CD8-positive, alpha-beta memory T cell (primary cell): ENCODE results near the gene SYT7. TPM values are rescaled to one million over a fixed set of nuclear protein-coding genes. Genes with fewer than 3 reads are reported as not detected.
A peak's percentile ranks its signal among the peaks of the same experiment; 100 is the strongest.

Source experiments
- CTCF ChIA-PET: fragments of 350-600 bp; sonication (Branson Sonifier 250); formaldehyde crosslinking; loops from one replicate; lab custom pipeline; 2021; ENCODE audit warnings: antibody characterized with exemption; lab: Charles Lee
- POLR2A ChIA-PET: fragments of 350-600 bp; sonication (Branson Sonifier 250); formaldehyde crosslinking; loops from one replicate; lab custom pipeline; 2021; ENCODE audit warnings: antibody characterized with exemption; lab: Charles Lee
- DNase-seq, 5 donors: peaks; one replicate each; pipeline versions ENCODE4 v3.0.0 to v3.0.0-alpha.2; 2020 to 2022; ENCODE audit warnings: mixed read lengths in 1 of 5
- H3K27ac ChIP-seq: one replicate; pipeline ENCODE4 v1.7.0; 2013; ENCODE audit warnings: low read depth, mild to moderate bottlenecking, low read length, moderate library complexity
- H3K27me3 ChIP-seq: 2 replicates; pipeline ENCODE4 v1.7.0; 2013; ENCODE audit warnings: low read length, mild to moderate bottlenecking; ENCODE audit not compliant: insufficient read depth, poor library complexity, severe bottlenecking
- H3K36me3 ChIP-seq: 2 replicates; pipeline ENCODE4 v1.7.0; 2013; ENCODE audit warnings: mild to moderate bottlenecking, low read length, moderate library complexity; ENCODE audit not compliant: insufficient read depth
- H3K4me1 ChIP-seq: 2 replicates; pipeline ENCODE4 v1.7.0; 2013; ENCODE audit warnings: mild to moderate bottlenecking, low read length, moderate library complexity; ENCODE audit not compliant: insufficient read depth
- H3K4me3 ChIP-seq: 2 replicates; pipeline ENCODE4 v1.7.0; 2013; ENCODE audit warnings: mild to moderate bottlenecking, low read length
- H3K9me3 ChIP-seq: 2 replicates; pipeline ENCODE4 v1.7.0; 2013; ENCODE audit warnings: mild to moderate bottlenecking, low read length
- H3K27ac Mint-ChIP-seq, 8 donors: one replicate each; pipeline ENCODE4 v1.8.0; 2020 to 2021; ENCODE audit warnings: mixed read lengths in 8 of 8, mild to moderate bottlenecking in 6 of 8, inconsistent platforms in 3 of 8, moderate library complexity in 3 of 8
- H3K27me3 Mint-ChIP-seq, 2 donors: one replicate each; pipeline ENCODE4 v1.8.0; 2020 to 2021; ENCODE audit warnings: mixed read lengths in 2 of 2, mild to moderate bottlenecking in 1 of 2, moderate library complexity in 1 of 2
- H3K36me3 Mint-ChIP-seq, 3 donors: one replicate each; pipeline ENCODE4 v1.8.0; 2020 to 2021; ENCODE audit warnings: mixed read lengths in 3 of 3, inconsistent platforms in 1 of 3, mild to moderate bottlenecking in 1 of 3
- H3K4me1 Mint-ChIP-seq, 3 donors: one replicate each; pipeline ENCODE4 v1.8.0; 2020 to 2021; ENCODE audit warnings: mixed read lengths in 3 of 3, inconsistent platforms in 1 of 3, mild to moderate bottlenecking in 1 of 3
- H3K4me3 Mint-ChIP-seq, 7 donors: one replicate each; pipeline ENCODE4 v1.8.0; 2020 to 2021; ENCODE audit warnings: mixed read lengths in 7 of 7, mild to moderate bottlenecking in 6 of 7, moderate library complexity in 4 of 7, inconsistent platforms in 2 of 7
- H3K9me3 Mint-ChIP-seq, 5 donors: one replicate each; pipeline ENCODE4 v1.8.0; 2020 to 2022; ENCODE audit warnings: mixed read lengths in 5 of 5, mild to moderate bottlenecking in 3 of 5, moderate library complexity in 2 of 5, inconsistent platforms in 1 of 5
- polyA plus RNA-seq: library from polyadenylated mRNA; unstranded; fragments of 300-500 nt; fragmentation: Illumina TruSeq; gene quantifications from one replicate; pipeline ENCODE4 v1.2.3, GENCODE V29; 2021
- total RNA-seq, 2 experiments: library from RNA; stranded (reverse); gene quantifications; one replicate each; pipeline ENCODE4 v1.2.3, GENCODE V29; 2021

SYT7 gene
- total and polyA plus RNA-seq, 3 experiments from 2014 or later, result not detected

- Histone ChIP-seq H3K4me3 (no peak overlapping the region), H3K36me3 (no peaks in the 10 kb centered on the region), H3K27me3 (no peaks in the 10 kb centered on the region), H3K4me1 (no peaks in the 10 kb centered on the region), H3K9me3 (no peaks in the 10 kb centered on the region), H3K27ac (no peak overlapping the region)
- CTCF ChIA-PET, result no interaction called here
- no peak for DNase-seq
- Mint-ChIP-seq H3K36me3 (peaks cover 0 to 7% (median 6%) of the 10 kb centered on the region in 3 donors), H3K4me1 (no peaks in the 10 kb centered on the region), H3K27me3 (peaks cover 0 to 2% of the 10 kb centered on the region in 2 donors), H3K4me3 (no peak overlapping the region), H3K27ac (no peak overlapping the region), H3K9me3 (no peaks in the 10 kb centered on the region)
- POLR2A ChIA-PET, result no interaction called here
Observed at GRCh38 chr11:61489833-61490721, 90.8 kb downstream of the SYT7 start.

- Mint-ChIP-seq H3K27me3 (peaks cover 0 to 2% of the 10 kb centered on the region in 2 donors), H3K9me3 (no peaks in the 10 kb centered on the region), H3K27ac (no peak overlapping the region), H3K4me3 (no peak overlapping the region), H3K36me3 (peaks cover 0 to 7% (median 6%) of the 10 kb centered on the region in 3 donors), H3K4me1 (no peaks in the 10 kb centered on the region)
- no peaks in the 10 kb centered on the region for H3K9me3 ChIP-seq
- H3K4me3 ChIP-seq, result no peak overlapping the region
- H3K4me1 ChIP-seq, result no peaks in the 10 kb centered on the region
- ChIA-PET POLR2A (no interaction called here), CTCF (interaction anchor here (2.6 kb wide), 1 partner anchor 11 kb away, joined by 10 read pairs; no protein-coding TSS in a partner anchor)
- no peak for DNase-seq
- H3K36me3 ChIP-seq, result no peaks in the 10 kb centered on the region
- no peak overlapping the region for H3K27ac ChIP-seq
- H3K27me3 ChIP-seq, result no peaks in the 10 kb centered on the region
Observed at GRCh38 chr11:61488651-61489291, 92.1 kb downstream of the SYT7 start.

- Histone ChIP-seq H3K27ac (no peak overlapping the region), H3K36me3 (no peaks in the 10 kb centered on the region), H3K9me3 (no peaks in the 10 kb centered on the region), H3K4me3 (no peak overlapping the region), H3K27me3 (no peaks in the 10 kb centered on the region), H3K4me1 (no peaks in the 10 kb centered on the region)
- Mint-ChIP-seq H3K27ac (peak overlapping the region in 1 of 8 donors; percentile 61), H3K4me1 (no peaks in the 10 kb centered on the region), H3K36me3 (peaks cover 0 to 7% (median 6%) of the 10 kb centered on the region in 3 donors), H3K9me3 (no peaks in the 10 kb centered on the region), H3K27me3 (peaks cover 1 to 4% of the 10 kb centered on the region in 2 donors), H3K4me3 (no peak overlapping the region)
- POLR2A ChIA-PET, result no interaction called here
- CTCF ChIA-PET, result interaction anchor here (1.0 to 2.6 kb wide), 2 partner anchors 10 to 29 kb away, joined by 3 to 10 read pairs; no protein-coding TSS in a partner anchor
- no peak for DNase-seq
Observed at GRCh38 chr11:61487342-61488025, 93.4 kb downstream of the SYT7 start.

- Mint-ChIP-seq H3K27ac (no peak overlapping the region), H3K27me3 (peaks cover 1 to 4% of the 10 kb centered on the region in 2 donors), H3K4me3 (no peak overlapping the region), H3K36me3 (peaks cover 0 to 7% (median 6%) of the 10 kb centered on the region in 3 donors), H3K4me1 (no peaks in the 10 kb centered on the region), H3K9me3 (no peaks in the 10 kb centered on the region)
- ChIA-PET CTCF (interaction anchor here (1.0 to 2.6 kb wide), 2 partner anchors 9 to 30 kb away, joined by 3 to 10 read pairs; no protein-coding TSS in a partner anchor), POLR2A (no interaction called here)
- no peaks in the 10 kb centered on the region for H3K27me3 ChIP-seq
- no peaks in the 10 kb centered on the region for H3K4me1 ChIP-seq
- no peak for DNase-seq
- no peaks in the 10 kb centered on the region for H3K9me3 ChIP-seq
- no peaks in the 10 kb centered on the region for H3K36me3 ChIP-seq
- H3K4me3 ChIP-seq, result no peak overlapping the region
- no peak overlapping the region for H3K27ac ChIP-seq
Observed at GRCh38 chr11:61486779-61487178, 94.1 kb downstream of the SYT7 start.

GRCh38 chr11:61486011-61486620, 94.8 kb downstream of the SYT7 start:
- no peaks in the 10 kb centered on the region for H3K9me3 Mint-ChIP-seq
- Histone ChIP-seq H3K9me3 (no peaks in the 10 kb centered on the region), H3K36me3 (no peaks in the 10 kb centered on the region), H3K27ac (no peak overlapping the region), H3K4me1 (no peaks in the 10 kb centered on the region), H3K27me3 (no peaks in the 10 kb centered on the region), H3K4me3 (no peak overlapping the region)
- POLR2A ChIA-PET, result no interaction called here
- H3K27ac Mint-ChIP-seq, result no peak overlapping the region
- CTCF ChIA-PET, result interaction anchor here (1.0 to 1.4 kb wide), 2 partner anchors 9 to 31 kb away, joined by 3 read pairs; no protein-coding TSS in a partner anchor
- no peaks in the 10 kb centered on the region for H3K4me1 Mint-ChIP-seq
- peaks cover 1 to 7% of the 10 kb centered on the region in 2 donors for H3K27me3 Mint-ChIP-seq
- DNase-seq, result no peak
- no peak overlapping the region for H3K4me3 Mint-ChIP-seq
- peaks cover 0 to 7% (median 6%) of the 10 kb centered on the region in 3 donors for H3K36me3 Mint-ChIP-seq

GRCh38 chr11:61485080-61485479, 95.8 kb downstream of the SYT7 start:
- Histone ChIP-seq H3K4me3 (no peak overlapping the region), H3K27me3 (no peaks in the 10 kb centered on the region), H3K4me1 (no peaks in the 10 kb centered on the region), H3K36me3 (no peaks in the 10 kb centered on the region), H3K27ac (no peak overlapping the region), H3K9me3 (no peaks in the 10 kb centered on the region)
- H3K27me3 Mint-ChIP-seq, result peaks cover 1 to 13% of the 10 kb centered on the region in 2 donors
- ChIA-PET POLR2A (no interaction called here), CTCF (interaction anchor here (1.4 kb wide), 1 partner anchor 32 kb away, joined by 3 read pairs; no protein-coding TSS in a partner anchor)
- H3K9me3 Mint-ChIP-seq, result no peaks in the 10 kb centered on the region
- H3K36me3 Mint-ChIP-seq, result peaks cover 0 to 7% (median 6%) of the 10 kb centered on the region in 3 donors
- DNase-seq, result no peak
- peak overlapping the region in 1 of 8 donors; percentile 61 for H3K27ac Mint-ChIP-seq
- H3K4me3 Mint-ChIP-seq, result no peak overlapping the region
- H3K4me1 Mint-ChIP-seq, result peaks cover 0 to 2% (median 0%) of the 10 kb centered on the region in 3 donors

GRCh38 chr11:61484541-61484940, 96.3 kb downstream of the SYT7 start:
- Mint-ChIP-seq H3K4me3 (no peak overlapping the region), H3K4me1 (peaks cover 0 to 2% (median 0%) of the 10 kb centered on the region in 3 donors), H3K9me3 (no peaks in the 10 kb centered on the region), H3K36me3 (peaks cover 0 to 7% (median 6%) of the 10 kb centered on the region in 3 donors), H3K27ac (no peak overlapping the region), H3K27me3 (peaks cover 1 to 13% of the 10 kb centered on the region in 2 donors)
- ChIA-PET POLR2A (no interaction called here), CTCF (no interaction called here)
- Histone ChIP-seq H3K27ac (no peak overlapping the region), H3K36me3 (no peaks in the 10 kb centered on the region), H3K4me3 (no peak overlapping the region), H3K9me3 (no peaks in the 10 kb centered on the region), H3K4me1 (no peaks in the 10 kb centered on the region), H3K27me3 (no peaks in the 10 kb centered on the region)
- no peak for DNase-seq
